Measurements from ENCODE around the gene CEP128.

The CEP128 gene

GRCh38 chr14:80543211-80543610, 398.3 kb downstream of the CEP128 start:
- no peak for DNase-seq (ENCODE audit: low read depth)

DNA sequence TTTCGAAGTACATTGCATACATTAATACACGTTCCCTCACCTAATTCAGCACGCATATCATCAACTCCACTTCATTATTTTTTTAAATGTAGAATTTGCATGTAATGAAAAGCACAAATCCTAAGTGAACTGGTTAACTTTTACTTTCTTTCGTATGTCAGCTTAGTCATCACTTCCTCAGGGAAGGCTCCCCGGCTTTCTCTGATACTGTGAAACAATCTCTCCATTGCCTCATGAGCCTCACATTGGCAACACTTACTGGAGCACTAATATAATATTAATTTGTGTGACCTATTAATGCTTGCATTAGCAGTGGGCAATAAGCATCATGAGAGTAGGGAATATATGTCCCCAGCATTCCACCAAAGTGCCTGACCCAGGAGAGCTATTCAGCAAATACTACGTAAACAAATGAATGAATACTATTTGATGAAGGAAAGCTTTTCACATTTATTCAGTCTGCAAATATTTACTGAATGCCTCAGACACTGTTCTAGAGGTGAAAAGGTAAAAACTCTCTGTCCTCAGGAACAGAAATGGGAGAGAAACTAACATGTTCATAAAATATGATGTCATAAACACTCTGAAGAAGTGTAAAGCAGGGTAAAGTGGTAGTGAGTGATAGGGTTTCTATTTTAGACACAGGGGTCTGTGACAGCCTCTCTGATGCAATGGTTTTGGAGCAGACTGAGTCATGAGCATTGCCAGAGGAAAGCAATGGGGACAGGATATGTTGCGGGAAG, 402.7 kb downstream of the CEP128 start:
- no peak for DNase-seq (ENCODE audit: low read depth)

DNA sequence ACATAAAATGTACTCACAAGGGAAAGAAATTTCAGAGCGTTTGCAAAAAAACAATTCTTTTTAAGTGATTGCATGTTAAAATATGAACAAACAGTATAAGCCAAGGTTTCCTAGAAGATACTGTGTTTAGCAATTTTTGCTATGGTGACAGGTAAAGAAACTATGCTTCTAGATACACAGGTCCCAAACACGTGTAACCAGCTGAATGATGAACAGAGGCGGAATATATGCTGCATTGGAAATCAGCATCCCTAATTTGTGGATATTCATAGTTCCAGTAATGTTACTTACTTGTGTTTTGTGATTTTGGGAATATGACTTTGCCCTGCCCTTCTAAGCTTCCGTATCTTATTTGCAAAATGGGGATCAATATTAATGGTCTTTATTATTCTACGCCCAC, 403.9 kb downstream of the CEP128 start:
- DNase-seq (ENCODE audit: low read depth): no peak

DNA sequence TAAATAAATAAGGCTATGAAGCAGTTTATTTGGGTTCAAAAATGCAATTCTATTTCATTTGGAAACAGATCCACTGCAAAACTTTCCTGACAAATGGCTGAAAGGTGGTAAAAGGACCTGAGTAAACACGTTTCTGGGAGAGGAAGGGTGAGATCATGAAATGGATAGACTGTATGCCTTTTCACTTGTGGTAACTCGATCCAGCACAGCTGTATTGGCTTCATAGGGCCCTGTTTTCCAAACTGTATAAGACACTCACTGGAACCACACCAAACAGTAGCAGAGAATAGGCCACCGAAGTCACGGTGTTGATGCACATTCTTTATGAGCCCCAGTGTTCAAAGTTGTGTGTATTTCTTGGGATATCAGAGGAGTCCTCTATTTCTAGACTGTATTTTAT, 405.1 kb downstream of the CEP128 start:
- DNase-seq (ENCODE audit: low read depth): no peak

GRCh38 chr14:80535171-80535570, 406.4 kb downstream of the CEP128 start:
- DNase-seq (ENCODE audit: low read depth): no peak

GRCh38 chr14:80523518-80524117, 417.9 kb downstream of the CEP128 start:
- no peak for DNase-seq (ENCODE audit: low read depth)

DNA sequence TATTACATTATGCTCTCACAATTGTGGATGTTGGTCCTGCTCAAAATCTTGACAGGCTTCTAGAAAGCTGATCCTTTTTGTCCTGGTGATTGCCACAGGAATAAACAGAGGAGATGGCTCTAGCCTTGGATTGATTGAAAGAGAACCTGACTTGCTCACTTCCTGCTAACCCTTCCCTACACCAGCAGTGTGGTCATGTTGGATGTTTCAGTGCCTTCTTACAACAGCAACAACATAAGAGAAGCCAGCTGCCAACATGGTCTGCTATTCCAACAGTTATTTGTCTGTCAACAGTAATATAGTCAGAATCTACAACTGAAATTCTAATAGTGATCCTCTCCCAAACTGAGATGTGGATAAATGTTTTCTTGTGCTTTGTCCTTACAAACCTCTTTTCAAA, 418.6 kb downstream of the CEP128 start:
- DNase-seq (ENCODE audit: low read depth): no peak

- no peak for DNase-seq (ENCODE audit: low read depth)
These were observed 419.1 kb downstream of the CEP128 start for GRCh38 chr14:80522411-80522810.

GRCh38 chr14:80521456-80521855, 420.1 kb downstream of the CEP128 start:
- no peak for DNase-seq (ENCODE audit: low read depth)

DNA sequence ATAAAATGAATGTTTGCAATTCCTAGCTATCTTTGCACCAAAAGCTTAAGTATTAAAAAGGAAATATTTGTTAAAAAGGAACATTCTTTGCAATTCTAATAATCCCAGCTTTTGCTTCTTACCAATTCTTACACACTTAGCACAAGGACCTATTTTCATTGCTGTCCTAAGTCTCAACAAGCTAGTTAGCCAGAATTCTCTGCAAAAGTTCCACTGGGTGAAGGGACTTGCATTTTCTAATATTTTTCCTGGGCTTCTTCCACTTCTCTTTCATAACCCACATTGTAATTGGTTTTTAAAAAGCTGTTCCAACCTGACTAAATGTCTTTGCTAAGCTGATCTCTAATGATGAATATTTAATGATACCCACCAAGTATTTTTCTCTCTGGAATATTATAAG, 422.5 kb downstream of the CEP128 start:
- DNase-seq (ENCODE audit: low read depth): no peak

- no peak for DNase-seq (ENCODE audit: low read depth)
These were observed 423.4 kb downstream of the CEP128 start for GRCh38 chr14:80518173-80518572.

- DNase-seq (ENCODE audit: low read depth): no peak
These were observed 434.2 kb downstream of the CEP128 start for GRCh38 chr14:80507292-80507869.

DNA sequence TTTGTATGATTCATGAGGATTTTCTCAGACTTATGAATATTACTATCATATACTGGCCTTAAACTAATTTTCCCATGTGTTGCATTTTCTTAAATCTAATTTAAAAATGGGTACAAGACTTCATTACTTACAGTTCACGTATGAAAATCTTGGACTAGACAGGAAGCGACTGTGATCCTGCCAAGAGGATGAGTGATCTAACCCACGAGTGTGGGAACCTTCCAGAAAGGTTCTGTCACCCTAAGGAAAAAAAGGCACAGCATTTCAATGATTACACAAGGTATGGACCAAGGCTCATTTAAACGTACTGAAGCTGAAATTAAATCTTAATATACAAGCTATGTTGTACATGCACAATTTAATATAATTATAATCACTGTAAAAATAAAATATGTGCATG, 436.8 kb downstream of the CEP128 start:
- no peak for DNase-seq (ENCODE audit: low read depth)

- DNase-seq (ENCODE audit: low read depth): no peak
These were observed 443.0 kb downstream of the CEP128 start for GRCh38 chr14:80498533-80498932.

DNA sequence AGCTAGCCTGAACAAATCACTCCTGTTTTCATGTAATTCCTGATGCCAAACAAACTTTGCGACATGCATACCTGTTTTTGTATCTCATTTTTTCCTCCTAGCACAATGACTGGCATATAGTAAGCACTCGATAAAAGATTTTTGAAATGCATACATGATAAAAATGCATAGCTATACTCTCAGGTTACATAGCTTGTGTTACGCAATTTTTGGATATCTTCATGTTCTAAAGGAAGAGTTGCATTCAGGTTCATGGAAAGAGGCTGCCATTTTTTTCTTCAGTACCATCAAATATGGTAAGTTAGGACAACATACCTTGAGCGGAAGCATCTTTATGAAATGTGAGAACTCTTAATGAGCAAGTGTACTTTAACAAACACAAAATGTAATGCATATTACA, 445.4 kb downstream of the CEP128 start:
- no peak for DNase-seq (ENCODE audit: low read depth)

- DNase-seq (ENCODE audit: low read depth): no peak
These were observed 446.8 kb downstream of the CEP128 start for GRCh38 chr14:80494769-80495168.

DNA sequence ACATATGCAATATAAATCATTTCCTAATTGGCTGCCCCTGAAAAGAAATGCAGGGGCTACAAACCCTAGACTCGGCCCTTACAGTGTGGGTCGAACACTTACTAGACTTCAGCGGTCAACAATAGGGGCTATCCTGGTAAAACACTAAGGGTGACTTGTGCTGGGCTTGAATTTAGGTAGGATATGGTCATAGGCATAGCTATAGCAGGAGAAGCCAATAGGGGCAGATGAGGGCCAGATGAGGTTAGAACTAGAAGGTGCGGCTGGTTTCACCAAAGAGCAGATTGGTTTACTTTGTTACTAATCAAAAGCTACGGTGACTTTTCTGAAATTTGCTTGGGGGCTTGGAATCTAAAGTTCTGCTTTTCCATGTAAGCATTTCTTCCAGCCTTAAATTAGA, 447.9 kb downstream of the CEP128 start:
- no peak for DNase-seq (ENCODE audit: low read depth)

DNA sequence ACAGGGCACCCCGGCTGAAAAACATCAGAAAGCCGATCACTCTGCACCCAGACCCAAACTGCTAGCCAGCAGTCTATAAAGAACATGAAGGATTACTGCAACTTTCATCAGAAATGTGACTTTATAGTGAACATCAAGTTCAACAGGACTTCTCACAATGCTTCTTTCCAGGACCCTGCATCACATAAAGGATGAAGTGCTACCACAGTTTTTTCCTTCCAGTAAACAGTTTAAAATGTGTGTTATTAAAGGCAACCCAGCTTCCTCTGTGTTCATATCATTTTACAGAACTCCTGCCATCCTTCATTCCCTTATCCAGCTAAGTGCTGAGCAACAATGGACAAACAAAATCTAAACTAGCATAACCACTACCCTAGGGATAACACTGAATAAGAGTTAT, 449.9 kb downstream of the CEP128 start:
- no peak for DNase-seq (ENCODE audit: low read depth)

DNA sequence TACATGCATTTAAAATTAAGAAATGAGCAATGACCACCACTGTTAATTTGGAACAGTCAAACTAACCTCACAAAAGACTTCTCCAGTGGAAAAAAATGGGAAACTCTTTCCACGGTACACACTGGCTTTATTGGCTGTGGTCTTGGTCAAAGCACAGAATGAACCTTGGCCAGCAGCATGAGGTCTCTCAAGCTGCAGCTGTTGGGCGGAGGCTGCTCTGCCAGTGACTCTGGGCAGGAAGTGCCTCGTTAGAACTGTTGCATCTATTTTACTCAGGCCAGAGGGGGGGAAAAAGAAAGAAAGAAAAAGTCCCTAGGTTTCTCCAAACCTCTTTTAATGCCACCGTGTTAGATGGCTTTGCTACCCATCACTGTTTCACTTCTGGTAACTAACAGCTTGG, 450.4 kb downstream of the CEP128 start:
- no peak for DNase-seq (ENCODE audit: low read depth)

GRCh38 chr14:80489513-80489912, 452.0 kb downstream of the CEP128 start:
- no peak for DNase-seq (ENCODE audit: low read depth)

- DNase-seq (ENCODE audit: low read depth): no peak
These were observed 455.8 kb downstream of the CEP128 start for GRCh38 chr14:80485764-80486163.

DNA sequence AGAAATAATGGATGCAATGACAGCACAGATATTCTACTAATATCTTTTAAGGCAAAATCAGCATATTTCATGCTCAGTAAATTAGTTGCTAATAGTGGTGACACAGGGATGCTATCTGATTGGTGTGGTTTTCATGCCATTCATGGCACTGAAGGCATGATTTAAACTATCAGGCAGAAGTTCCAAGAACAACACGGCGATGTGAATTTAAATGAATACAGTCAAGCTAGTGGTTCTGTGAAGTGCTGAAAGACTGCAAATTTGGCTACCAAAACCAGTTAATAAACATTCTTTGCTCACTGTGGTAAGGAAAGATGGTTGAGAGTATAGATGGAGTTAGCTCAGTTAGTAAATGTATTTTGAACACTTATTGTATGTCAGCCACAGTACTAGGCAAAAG, 458.2 kb downstream of the CEP128 start:
- DNase-seq (ENCODE audit: low read depth): no peak

GRCh38 chr14:80477388-80478160, 464.0 kb downstream of the CEP128 start:
- no peak for DNase-seq (ENCODE audit: low read depth)
